ENCODE data around the gene PCED1B. TPM values are rescaled to one million over a fixed set of nuclear protein-coding genes. Genes with fewer than 3 reads are reported as not detected.

PCED1B gene
- total RNA-seq, 1 experiment from 2014 or later: 6.6 TPM

DNA sequence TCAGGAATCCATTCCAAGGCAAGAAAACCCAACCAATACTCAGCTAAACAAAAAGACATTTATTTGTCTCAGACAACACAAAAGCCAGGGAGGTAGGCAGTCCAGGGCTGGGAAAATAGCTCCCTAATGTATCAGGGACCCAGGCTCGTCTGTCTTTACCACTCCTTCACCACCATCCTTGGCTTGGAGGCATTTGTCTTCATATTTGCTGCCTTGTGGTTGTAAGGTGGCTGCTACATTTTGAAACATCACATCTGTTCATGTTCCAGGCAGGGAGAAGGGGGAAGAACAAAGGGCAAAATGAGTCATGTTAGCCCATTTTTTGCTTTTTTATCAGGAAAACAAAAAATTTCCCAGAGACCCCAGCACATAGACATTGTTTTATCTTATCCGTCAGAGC lies 44.8 kb upstream of the PCED1B start (continued):
- TF ChIP-seq JAZF1 (CRISPR knock-in tag; IDR thresholded peaks at IDR 0.05): no peak
- no peak for TF ChIP-seq TEAD4 (CRISPR knock-in tag; IDR thresholded peaks at IDR 0.05)
- TF ChIP-seq, protein P1, sequence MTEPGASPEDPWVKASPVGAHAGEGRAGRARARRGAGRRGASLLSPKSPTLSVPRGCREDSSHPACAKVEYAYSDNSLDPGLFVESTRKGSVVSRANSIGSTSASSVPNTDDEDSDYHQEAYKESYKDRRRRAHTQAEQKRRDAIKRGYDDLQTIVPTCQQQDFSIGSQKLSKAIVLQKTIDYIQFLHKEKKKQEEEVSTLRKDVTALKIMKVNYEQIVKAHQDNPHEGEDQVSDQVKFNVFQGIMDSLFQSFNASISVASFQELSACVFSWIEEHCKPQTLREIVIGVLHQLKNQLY (CRISPR knock-in tag; IDR thresholded peaks at IDR 0.05): no peak
- no peak for TF ChIP-seq CREB1 (CRISPR knock-in tag; IDR thresholded peaks at IDR 0.05)
- no peak for TF ChIP-seq ETV6 (CRISPR knock-in tag; IDR thresholded peaks at IDR 0.05)
- no peak for TF ChIP-seq TP53 (CRISPR knock-in tag; IDR thresholded peaks at IDR 0.05)
- TF ChIP-seq, protein P2, sequence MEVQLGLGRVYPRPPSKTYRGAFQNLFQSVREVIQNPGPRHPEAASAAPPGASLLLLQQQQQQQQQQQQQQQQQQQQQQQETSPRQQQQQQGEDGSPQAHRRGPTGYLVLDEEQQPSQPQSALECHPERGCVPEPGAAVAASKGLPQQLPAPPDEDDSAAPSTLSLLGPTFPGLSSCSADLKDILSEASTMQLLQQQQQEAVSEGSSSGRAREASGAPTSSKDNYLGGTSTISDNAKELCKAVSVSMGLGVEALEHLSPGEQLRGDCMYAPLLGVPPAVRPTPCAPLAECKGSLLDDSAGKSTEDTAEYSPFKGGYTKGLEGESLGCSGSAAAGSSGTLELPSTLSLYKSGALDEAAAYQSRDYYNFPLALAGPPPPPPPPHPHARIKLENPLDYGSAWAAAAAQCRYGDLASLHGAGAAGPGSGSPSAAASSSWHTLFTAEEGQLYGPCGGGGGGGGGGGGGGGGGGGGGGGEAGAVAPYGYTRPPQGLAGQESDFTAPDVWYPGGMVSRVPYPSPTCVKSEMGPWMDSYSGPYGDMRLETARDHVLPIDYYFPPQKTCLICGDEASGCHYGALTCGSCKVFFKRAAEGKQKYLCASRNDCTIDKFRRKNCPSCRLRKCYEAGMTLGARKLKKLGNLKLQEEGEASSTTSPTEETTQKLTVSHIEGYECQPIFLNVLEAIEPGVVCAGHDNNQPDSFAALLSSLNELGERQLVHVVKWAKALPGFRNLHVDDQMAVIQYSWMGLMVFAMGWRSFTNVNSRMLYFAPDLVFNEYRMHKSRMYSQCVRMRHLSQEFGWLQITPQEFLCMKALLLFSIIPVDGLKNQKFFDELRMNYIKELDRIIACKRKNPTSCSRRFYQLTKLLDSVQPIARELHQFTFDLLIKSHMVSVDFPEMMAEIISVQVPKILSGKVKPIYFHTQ (CRISPR knock-in tag; IDR thresholded peaks at IDR 0.05): no peak
- TF ChIP-seq CREM (CRISPR knock-in tag; IDR thresholded peaks at IDR 0.05): no peak

DNA sequence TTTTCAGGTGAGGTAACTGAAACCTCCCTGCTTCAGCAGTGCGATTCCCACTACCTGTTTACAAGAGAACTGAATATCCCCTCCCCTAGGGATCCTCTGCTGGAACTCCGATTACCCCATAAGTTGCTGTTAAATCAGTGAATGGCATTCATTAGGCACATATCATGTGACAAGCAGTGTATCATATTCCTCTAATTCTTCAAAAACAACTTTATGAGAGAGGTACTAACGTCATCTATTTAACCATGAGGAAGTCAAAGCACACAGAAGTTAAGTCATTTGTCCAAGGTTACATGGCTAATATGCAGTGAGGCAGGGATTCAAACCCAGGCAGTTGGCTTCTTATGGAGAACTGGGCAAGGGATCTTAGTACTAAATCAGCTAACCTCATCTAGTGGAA lies 43.9 kb upstream of the PCED1B start:
- no peaks in the 10 kb centered on the region for H3K9me3 Mint-ChIP-seq
- POLR2A ChIA-PET: no interaction called here
- CTCF ChIA-PET: interaction anchor here (1.0 to 4.5 kb wide), 3 partner anchors 15 to 373 kb away, joined by 3 to 53 read pairs (median 3); no protein-coding TSS in a partner anchor
- no peaks in the 10 kb centered on the region for H3K36me3 Mint-ChIP-seq
- H3K4me3 Mint-ChIP-seq: no peak overlapping the region
- TF ChIP-seq, protein P3, sequence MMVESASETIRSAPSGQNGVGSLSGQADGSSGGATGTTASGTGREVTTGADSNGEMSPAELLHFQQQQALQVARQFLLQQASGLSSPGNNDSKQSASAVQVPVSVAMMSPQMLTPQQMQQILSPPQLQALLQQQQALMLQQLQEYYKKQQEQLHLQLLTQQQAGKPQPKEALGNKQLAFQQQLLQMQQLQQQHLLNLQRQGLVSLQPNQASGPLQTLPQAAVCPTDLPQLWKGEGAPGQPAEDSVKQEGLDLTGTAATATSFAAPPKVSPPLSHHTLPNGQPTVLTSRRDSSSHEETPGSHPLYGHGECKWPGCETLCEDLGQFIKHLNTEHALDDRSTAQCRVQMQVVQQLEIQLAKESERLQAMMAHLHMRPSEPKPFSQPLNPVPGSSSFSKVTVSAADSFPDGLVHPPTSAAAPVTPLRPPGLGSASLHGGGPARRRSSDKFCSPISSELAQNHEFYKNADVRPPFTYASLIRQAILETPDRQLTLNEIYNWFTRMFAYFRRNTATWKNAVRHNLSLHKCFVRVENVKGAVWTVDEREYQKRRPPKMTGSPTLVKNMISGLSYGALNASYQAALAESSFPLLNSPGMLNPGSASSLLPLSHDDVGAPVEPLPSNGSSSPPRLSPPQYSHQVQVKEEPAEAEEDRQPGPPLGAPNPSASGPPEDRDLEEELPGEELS (CRISPR knock-in tag; IDR thresholded peaks at IDR 0.05): no peak
- TF ChIP-seq ZNF219 (CRISPR knock-in tag; IDR thresholded peaks at IDR 0.05; ENCODE audit: borderline replicate concordance): no peak
- TF ChIP-seq ELF4 (CRISPR knock-in tag; IDR thresholded peaks at IDR 0.05; ENCODE audit: low read depth): no peak
- TF ChIP-seq NR1H2 (CRISPR knock-in tag; IDR thresholded peaks at IDR 0.05): no peak
- TF ChIP-seq, protein P4, sequence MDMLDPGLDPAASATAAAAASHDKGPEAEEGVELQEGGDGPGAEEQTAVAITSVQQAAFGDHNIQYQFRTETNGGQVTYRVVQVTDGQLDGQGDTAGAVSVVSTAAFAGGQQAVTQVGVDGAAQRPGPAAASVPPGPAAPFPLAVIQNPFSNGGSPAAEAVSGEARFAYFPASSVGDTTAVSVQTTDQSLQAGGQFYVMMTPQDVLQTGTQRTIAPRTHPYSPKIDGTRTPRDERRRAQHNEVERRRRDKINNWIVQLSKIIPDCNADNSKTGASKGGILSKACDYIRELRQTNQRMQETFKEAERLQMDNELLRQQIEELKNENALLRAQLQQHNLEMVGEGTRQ (CRISPR knock-in tag; IDR thresholded peaks at IDR 0.05): no peak
- no peak for TF ChIP-seq FOXJ3 (CRISPR knock-in tag; IDR thresholded peaks at IDR 0.05; ENCODE audit: borderline replicate concordance)
- TF ChIP-seq ZNF396 (CRISPR knock-in tag; IDR thresholded peaks at IDR 0.05; ENCODE audit: borderline replicate concordance): no peak
- TF ChIP-seq ZNF423 (CRISPR knock-in tag; IDR thresholded peaks at IDR 0.05): no peak
- no peak for TF ChIP-seq ZNF232 (CRISPR knock-in tag; IDR thresholded peaks at IDR 0.05)
- TF ChIP-seq, protein P5, sequence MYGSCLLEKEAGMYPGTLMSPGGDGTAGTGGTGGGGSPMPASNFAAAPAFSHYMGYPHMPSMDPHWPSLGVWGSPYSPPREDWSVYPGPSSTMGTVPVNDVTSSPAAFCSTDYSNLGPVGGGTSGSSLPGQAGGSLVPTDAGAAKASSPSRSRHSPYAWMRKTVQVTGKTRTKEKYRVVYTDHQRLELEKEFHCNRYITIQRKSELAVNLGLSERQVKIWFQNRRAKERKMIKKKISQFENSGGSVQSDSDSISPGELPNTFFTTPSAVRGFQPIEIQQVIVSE (CRISPR knock-in tag; IDR thresholded peaks at IDR 0.05; ENCODE audit: borderline replicate concordance): no peak
- no peak for TF ChIP-seq FOXK1 (CRISPR knock-in tag; IDR thresholded peaks at IDR 0.05)
- TF ChIP-seq MYBL2 (CRISPR knock-in tag; IDR thresholded peaks at IDR 0.05): no peak
- ATAC-seq: peak; percentile 21; the same call in 1 of the 2 replicates
- H3K27ac Mint-ChIP-seq: no peak overlapping the region
- peaks cover 33% of the 10 kb centered on the region for H3K4me1 Mint-ChIP-seq
- no peak for DNase-seq (ENCODE audit: low spot score)
- no peaks in the 10 kb centered on the region for H3K27me3 Mint-ChIP-seq (ENCODE audit: low read depth)

All from WTC11 (cell line).